HG02973 (cell line): ENCODE measurements around the gene TNNT3.

Experiments
- ATAC-seq: cut with Tn5 transposase; IDR thresholded peaks from one replicate; pipeline ENCODE4 v1.9.1; 2021; ENCODE audit warnings: moderate library complexity; ENCODE audit not compliant: unreplicated experiment

TNNT3 gene

DNA sequence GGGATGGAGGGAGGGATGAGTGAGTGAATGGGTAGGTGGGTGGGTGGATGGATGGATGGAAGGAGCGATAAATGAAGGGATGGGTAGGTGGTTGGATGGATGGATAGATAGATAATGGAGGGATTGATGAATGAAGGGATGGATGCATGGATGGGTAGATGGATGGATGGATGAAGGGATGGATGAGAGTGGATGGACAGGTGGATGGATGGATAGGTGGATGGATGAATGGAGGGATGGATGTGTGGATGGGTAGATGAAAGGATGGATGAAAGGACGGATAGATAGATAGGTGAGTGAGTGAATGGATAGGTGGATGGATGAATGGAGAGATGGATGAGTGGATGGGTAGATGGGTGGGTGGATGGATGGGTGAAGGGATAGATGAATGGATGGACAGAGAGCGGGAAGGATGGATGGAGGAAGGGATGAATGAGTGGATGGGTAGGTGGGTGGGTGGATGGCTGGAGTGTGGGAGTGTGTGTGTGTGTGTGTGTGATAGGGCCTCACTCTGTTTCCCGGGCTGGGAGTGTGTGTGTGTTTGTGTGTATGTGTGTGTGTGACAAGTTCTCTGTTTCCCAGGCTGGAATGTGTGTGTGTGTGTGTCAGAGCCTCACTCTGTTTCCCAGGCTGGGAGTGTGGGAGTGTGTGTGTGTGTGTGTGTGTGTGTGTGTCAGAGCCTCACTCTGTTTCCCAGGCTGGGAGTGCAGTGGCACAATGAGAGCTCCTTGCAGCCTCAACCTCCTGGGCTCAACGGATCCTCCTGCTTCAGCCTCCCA, 25.7 kb upstream of the TNNT3 start:
- ATAC-seq, result no peak

DNA sequence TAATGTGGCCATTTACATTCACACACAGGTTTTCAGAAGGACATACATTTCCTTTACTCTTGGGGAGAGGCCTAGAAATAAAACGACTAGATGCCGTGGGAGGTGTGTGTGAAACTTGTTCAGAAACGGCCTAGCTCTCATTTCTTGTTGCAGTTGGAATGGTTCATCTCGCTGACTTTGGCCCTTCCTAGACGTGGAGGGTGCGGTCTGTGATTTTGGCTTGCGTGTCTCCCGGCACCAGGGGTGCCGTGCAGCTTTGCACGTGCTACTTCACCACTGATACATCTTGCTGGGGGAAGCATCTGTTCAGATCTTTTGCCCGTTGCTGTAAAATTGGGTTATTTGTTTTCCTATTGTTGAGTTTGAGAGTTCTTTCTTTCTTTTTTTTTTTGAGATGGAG, 24.7 kb upstream of the TNNT3 start:
- ATAC-seq, result no peak

DNA sequence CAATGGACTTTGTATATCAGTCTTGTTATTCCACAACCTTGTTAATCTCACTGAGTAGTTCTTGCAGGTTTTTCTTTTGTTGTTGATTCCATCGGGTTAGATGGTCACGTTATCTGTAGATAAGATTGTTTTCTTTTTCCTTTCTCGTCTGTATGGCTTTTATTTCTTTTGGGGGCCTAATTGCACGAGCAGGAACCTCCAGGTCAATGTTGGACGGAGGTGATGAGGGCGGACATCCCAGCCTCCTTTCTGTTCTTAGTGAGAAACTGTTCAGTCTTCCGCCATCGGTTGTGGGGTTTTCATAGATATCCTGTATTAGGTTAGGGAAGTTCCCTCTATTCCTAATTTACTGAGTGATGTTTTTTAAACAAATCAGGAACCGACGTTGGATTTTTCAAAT, 23.0 kb upstream of the TNNT3 start:
- no peak for ATAC-seq

DNA sequence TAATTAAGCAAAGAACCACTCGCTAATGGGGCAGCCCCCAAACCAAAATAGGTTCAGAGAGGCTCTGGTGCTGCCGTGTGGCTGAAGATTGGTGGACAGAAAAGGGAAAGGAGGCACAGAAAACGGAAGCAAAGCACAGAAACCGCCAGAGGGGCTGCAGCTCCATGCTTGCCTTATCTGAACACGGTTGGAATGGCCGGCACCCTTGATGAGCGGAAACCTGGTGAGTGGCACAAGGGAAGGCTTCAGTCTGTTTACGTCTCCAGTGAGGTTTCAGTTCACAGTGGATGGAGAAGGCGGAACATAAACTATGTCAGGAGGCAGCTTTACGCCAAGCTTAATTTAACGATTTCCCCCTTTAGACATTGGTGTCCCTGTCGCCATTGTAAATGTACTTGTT, 22.6 kb upstream of the TNNT3 start:
- no peak for ATAC-seq

DNA sequence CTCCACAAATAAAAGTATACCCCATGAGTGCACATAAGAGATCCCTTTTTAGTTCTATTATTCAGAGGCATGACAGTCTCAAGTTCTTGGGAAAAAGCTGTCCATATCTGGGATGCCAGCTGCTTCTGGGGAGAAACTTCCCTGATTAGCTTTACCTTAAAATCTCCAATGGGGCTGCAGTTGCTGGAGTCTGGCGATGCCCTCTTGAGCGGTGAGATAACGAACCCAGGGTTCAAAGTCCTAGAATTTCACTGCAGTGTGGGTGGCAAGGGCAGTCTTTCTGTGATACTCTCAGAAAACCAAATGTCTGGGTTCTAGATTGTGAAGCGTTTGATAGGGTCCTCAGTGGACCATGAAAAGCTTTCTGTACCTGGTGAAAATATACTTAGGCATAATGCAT, 20.4 kb upstream of the TNNT3 start:
- ATAC-seq, result no peak

DNA sequence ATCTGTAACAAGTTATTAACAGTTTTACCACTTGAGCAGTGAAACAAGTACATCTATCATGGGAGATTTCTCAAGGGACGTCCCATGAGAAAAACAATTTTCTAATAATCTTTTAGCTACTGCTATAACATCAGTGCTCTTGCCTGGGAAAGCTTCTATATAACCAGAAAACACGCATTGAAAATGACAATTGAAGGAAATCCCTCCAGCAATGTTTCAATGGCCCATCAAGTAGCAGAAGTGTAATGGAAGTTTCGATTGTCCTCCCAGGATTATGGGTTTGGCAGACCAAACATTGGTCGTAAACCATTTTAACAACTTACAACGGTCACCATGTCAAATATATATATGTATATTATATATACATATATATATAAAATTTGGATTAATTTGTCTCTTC, 19.8 kb upstream of the TNNT3 start:
- ATAC-seq, result no peak

DNA sequence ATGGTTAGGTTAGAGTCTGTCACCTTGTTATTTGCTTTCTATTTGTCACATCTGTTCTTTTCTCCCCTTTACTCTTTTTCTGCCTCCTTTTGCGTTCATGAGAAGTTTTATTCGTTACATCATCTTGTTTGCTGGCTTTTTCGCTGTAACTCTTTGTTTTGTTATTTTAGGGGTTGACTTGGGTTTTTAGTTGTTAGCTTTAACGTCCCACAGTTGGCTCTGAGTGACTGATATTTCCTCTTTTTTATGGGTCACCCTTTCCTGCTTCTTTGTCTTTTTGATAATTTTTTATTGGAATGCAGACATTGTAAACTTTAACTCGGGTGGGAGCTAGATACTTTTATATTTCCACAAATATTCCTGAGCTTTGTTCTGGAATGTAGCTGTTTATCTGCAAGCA, 13.3 kb upstream of the TNNT3 start:
- ATAC-seq, result no peak

DNA sequence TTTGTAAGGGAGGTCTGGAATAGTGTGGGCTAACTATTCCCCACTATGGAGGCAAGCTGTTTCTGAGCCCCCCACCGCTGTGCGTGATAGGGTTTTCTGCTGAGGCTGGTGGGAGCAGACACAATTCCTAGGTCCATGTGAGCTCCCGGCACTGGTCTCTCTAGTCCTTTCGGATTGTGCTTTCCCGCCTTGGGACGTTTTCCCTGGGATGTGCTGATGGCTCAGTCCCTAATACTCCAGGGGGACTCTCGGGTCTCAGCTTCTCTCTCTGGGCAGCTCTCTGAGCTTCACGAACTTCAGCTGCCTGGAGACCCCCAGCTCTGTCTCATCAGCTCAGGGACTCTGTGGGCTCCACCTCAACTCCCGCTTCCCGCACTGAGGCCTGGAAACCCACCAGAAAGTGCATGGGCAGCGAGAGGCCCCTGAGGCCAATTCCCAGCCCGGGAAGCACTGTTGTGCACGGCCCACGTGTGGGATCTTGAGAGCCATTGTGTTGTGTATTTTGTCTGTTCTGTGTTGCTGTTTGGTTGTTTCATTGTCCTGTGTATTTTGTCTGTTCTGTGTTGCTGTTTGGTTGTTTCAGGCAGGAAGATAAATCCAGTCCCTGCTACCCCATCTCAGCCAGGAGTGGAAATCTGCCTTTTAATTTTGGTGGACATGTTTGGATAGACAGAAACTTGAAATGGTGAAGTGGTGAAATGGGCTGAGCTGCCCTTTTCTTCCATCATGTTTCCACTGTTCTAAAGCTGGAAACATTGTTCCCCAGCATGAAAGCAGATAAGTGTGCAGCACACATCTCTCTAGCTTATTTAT, 12.7 kb upstream of the TNNT3 start:
- no peak for ATAC-seq

DNA sequence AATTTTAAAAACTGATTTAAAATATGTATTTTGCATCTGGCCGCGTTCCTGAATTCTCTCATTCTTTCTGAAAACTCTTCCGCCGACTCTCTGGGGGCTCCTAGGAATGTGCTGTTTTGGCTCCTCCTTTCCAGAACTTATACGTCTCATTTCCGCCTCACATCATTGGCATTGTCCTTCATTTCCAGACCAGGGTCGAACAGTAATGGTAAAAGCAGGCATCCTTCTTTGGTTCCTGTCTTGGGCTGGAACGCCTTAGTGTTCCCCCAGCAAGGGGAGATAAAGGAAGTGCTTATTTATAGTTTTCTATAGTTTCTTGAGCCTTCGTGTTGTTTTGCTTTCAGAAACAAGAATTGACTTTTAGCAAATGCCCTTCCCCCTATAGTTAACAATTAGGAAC, 10.9 kb upstream of the TNNT3 start:
- no peak for ATAC-seq

DNA sequence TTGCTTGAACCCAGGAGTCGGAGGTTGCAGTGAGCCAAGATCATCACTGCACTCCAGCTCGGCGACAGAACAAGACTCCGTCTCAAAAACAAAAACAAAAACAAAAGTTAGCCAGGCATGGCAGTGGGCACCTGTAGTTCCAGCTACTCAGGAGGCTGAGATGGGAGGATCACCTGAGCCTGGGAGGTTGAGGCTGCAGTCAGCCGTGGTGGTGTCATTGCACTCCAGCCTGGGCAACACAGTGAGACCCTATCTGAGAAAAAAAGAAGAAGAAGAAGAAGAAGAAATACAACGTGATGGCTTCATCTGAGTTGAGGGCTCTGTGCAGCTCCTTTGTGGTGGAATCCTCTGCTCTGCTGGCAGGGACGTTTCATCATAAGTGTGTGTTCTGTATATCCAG, 10.0 kb upstream of the TNNT3 start:
- no peak for ATAC-seq

DNA sequence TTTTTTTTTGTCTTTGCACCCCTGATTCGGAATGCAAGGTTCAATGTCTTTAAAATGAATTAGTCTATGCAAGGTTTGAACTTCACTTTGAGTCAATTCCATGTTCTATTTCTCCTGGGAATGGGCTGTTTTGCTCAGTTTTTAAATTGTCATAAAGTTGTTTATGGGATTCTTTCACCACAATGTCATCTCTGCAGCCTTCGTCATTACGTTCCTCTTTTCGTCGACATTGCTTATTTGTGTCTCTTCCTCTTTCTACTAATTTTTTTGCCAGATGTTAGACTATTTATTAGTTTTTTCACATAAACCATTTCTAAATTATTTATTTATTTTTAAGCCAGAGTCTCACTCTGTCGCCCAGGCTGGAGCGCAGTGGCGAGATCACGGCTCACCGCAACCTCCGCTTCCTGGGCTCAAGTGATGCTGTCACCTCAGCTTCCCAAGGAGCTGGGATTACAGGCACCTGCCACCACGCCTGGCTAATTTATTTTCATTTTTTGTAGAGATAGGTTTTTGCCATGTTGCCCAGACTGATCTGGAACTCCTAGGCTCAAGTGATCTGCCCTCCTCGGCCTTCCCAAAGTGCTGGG, 7.1 kb upstream of the TNNT3 start:
- ATAC-seq, result no peak

DNA sequence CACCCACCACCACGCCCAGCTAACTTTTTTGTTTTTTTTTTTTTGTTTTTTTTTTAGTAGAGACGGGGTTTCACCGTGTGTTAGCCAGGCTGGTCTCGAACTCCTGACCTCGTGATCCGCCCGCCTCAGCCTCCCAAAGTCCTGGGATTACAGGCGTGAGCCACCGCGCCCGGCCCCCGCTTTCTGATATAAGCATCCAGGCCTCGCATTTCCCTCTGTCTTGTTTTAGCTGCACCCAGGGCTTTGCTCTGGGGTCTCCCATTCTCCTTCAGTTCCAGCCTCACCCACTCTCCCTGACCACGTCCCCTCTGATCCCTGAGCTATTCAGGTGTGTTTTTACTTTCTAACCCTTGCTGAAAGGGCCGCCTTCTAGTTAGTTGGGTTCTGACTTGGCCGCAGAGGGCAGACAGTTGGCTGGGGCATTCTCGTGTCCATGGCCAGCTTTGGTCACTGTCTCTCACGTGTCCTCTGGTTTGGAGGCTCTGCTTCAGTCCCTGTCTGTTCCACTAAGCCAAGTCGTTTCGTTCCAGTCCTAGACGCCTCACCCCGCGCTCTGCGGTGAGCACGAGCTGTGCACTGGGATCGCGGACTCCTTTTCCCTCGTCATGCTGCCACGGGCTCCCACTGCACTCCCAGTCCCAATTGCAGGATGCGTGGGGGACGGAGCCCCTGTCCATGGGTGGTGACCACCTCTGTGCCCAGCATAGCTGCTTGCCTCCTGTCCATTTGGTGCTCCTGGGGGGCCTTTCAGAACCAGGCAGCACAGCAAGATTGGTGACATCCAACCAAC, 6.0 kb upstream of the TNNT3 start:
- no peak for ATAC-seq

DNA sequence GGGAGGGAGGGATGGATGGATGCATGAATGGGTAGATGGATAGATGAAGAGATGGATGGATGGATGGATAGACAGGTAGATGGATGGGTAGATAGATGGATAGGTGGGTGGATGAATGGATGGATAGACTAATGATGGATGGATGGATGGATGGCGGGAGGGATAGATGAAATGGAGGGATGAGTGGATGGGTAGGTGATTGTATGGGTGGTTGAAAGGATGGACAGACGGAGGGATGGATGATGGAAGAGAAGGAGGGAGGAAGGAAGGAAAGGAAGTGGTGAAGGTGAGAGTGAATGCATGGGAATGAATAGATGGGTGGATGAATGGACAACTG, 3.7 kb upstream of the TNNT3 start:
- no peak for ATAC-seq

DNA sequence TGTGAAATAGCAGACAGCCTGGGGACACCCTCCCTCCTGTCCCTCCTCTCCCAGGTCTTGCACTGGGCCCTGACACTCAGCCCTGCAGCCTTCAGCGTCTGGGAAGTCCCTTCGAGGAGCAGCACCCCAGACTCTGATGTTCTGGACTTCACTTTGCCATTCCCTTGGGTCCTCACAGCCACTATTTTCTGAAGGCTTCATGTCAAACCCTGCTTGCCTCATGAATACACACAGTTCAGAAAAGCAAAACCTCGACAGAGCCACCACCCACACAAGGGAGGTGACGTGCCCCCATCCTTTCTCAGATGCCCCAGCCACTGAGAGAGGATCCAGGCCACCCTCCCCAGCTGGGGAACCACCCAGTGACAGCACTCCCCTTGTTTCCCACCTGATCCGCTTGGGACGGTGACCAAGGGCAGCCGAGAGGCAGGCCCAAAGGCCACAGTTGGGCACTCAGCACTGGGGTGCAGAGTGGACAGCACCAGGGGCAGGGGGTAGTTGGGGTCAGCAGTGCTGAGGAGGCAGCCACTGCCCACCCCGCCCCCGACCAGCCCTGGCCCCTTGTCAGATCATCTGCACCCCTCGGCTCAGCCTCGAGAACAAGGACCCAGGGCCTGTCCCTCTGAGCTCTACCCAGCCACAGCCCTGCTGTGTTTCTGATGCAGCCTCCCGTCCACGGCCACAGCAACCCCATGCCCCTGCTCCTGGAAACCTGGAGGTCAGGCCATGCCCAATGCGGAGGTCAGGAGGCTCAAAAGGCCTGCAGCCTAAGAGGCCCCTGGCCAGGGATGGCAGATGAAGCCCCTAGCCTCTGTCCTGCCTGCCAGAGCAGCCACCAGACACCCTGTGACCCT, 3.1 kb upstream of the TNNT3 start:
- no peak for ATAC-seq

DNA sequence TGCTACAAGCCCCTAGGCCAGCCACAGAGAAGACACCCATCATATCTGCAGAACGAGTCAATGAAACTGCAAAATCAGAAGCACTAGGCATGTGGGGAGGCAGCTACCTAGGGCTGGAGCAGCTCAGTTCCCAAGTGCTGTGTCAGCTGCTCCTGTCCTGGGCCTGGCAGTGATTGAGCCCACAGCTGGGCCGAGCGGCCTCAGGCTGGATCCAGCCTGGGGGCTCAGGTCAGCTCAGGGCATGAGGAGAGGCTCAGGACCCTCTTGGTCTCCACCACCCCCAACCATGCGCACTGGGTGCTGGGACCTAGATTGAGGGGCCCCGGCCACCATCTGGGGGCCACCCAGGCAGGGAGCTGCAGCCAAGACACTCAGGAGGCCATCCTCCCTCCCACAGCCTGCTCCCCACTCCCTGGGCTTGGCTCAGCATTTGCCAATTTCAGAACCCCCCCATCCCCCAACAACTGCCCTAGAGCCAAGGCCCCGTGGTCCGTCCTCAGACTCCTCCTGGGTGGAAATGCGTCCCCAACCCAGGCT, 2.4 kb upstream of the TNNT3 start:
- ATAC-seq, result no peak

DNA sequence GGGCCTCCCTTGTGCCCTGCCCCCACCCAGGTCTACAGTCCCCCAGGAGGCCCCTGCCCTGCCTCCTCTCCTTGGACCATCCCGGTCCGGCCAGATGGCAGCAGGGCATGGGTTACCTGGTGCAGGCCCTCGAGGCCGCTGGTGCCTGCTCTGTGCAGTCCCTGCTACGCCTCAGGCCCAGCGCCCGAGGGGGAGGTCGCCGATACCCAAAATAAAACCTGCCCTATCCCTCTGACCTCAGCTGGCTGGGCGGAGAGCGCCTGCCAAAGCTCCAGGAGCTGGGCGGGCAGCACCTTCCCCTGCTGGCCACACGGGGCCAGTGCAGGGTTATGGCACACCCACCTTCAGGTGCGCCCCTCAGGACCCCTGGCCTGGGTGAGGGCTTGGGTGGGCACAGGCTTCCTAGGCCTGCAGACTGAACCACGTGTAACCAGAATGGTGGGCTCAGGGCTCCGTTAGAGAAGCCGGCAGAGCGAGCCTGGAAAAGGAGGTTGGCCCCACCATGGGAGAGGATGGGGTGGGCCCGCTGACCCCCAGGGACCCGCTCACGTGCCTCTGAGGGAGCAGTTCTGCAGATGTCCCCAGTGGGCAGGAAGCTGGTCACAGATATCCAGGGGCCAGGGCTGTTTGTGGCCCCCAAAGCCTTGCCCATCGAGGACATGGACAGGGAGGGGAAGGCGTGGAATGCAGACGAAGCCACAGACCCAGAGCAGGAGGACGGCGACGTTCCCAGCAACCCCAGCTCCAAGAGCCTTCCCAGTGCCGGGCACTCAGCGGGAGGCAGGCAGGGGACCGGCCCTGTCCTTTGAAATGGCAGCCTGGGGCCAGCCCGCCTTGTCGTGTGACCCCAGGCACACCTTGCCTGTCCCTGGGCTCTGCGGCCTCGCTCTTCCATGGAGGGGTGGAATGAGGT, 1.7 kb upstream of the TNNT3 start:
- no peak for ATAC-seq

DNA sequence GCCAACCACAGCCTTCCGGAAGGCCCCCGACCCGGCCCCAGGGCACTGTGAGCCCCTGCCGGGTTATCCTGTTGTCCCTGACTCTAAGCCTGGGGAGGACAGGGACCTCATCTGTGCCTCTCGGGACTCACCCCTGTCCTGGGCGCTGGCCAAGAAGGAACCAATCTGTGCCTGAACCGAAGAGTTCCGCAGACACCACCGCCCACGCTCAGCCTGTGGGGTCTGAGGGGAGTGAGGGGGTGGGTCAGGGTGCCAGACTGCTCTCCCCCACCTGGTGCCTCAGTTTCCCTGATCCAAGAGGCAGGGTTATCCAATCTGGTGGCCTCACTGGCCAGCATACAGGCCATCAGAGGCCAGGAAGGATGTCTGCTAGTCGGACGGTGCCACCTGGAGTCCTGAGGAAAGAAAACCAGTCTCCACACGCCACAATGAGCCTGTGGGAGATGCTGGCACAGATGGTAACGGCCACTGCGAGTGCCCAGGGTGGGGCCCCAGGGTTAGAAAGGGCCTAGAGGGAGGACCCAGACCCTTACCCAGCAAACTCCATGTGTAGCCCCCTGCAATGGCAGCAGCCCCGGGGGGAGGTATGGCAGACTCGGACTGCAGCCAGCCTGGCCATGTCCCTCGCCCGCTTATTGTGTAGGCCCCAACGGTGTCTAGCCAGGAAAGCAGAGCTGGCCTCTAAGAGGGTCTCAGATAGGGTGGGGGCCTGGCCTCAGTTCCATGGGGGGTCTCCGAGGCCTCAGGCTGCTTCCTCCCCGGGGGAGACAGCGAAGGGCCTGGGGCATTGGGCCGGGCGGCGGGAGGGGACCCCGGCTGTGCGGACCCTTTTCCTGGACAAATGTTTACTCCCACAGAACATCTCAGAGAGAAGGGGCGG, 827 bp upstream of the TNNT3 start:
- ATAC-seq, result no peak
